ENCODE measurements around the gene TBX18.

The TBX18 gene

GRCh38 chr6:84743616-84744015, 20.8 kb downstream of the TBX18 start:
- DNase-seq, result no peak

DNA sequence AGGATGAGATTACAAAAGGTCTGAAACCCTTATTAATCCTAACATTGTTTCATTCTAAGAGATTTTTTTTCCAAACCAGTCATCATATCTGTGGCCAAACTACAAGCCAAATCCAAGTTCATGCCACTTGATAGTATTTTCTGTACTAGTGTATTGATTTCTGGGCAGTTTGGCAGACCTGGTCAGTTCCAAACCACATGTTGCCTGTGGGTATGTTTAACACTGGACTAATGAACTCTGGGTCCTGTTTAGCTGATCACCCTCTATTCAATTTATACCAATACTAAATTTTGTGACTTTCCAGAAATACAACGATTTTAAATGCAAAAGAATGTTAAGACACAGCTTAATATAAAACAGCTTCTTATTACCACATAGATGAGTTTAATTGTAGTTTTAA, 24.0 kb downstream of the TBX18 start:
- no peak for DNase-seq

DNA sequence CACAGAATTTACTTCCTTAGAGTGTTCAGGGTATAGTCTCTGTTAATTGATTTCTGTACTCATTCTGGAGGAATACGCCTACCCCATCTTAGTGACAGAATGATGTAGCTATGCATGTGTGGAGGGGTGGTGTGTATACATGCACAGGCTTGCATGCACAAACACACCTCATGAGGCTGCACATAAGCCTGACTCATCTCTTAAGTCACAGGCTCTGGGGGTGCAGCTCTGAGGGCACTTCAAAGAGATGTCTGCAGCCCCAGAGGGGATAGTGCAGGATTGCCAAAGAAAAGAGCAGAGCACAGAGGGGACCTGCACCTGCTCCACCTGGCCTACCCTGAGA, 24.6 kb downstream of the TBX18 start:
- DNase-seq, result no peak

DNA sequence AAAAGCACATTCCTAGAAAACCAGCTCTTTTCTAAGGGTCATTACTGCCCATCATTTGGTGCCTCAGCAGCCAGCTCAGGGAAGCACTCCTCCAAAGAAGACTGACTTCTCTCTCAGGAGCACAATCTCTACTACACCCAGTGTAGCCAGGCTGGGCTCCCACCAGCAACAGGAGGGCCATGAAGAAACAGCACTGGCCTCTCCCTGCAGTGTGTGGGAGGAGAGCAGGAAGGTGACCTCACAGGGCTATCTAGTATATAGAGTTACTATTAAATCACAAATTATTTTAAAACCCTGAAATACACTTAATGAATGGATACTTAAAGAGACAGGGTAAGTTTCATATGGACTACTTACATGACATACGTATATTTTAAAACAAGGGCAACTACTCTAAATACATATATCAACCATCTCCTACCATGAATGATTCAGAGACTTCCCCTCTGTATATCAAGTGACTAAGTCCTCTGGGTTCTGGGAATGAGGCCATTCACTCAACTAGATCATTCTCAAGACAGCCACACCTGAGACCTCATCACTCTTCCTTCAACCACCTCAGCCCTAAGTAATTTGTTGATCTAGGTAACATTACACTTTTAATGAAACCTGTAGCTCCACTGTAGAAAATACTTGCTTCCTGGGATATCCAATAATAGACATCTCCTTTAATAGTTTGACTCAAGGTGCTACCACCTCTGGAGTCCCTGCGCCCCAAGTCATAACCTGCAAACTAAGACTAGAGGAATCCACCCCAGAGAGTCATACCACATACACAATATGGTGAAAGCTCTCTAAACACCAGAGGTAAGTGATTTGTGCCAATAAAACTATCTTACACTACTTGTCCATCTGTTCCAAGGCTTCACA, 25.2 kb downstream of the TBX18 start:
- DNase-seq, result no peak

DNA sequence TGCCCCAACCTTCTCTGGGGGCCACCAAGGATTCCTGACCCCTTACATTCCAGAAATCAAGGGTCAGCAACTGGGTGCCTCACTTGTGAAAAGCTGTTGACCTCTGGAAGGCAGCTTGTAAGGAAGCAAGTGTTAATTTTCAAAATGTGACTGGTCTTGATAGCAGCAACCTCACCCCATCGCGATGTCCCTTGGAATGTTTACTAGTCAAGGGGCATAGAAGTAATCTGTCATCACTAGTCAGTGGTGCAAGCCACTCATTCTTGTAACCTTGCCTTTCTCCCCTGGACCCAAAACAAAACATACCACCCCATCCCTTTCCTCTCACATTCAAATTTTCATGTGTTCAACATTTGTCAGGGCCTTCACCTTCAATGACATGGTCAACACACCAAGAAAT, 30.5 kb downstream of the TBX18 start:
- DNase-seq, result no peak

DNA sequence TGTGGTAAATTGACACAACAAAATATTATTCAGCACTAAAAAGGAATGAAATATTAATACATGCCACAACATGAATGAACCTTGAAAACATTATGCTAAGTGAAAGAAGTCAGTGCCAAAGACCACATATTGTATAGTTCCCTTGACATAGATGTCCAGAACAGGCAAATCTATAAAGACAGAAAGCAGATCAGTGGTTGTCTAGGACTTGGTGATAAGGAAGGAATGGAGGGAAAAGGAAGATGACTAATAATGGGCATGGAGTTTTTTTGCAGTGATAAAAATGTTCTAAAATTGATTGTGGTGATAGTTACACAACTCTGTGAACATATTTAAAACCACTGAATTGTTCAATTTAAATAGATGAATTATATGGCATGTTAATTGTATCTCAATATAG, 32.5 kb downstream of the TBX18 start:
- no peak for DNase-seq

- DNase-seq, result no peak
Observed at GRCh38 chr6:84731401-84731800, 33.0 kb downstream of the TBX18 start.

DNA sequence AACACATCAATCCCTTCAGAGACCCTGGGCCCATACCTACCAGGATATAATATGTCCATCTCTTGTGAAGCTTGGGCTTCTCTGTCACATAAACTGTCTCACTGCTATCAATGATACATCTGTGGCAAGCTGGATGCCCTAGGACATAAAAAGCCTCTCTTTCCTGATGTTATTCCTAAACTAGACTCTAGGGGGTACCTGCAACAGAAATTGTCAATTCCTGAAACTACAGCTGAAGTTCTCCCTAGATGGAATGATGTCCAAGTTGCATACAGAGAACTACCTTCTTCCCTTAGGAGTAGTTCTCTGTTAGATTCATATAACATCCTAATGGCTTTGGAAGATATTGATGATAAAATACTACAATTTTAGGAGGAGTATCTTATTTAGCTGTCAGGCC, 35.8 kb downstream of the TBX18 start:
- peak; percentile 18 for DNase-seq

DNA sequence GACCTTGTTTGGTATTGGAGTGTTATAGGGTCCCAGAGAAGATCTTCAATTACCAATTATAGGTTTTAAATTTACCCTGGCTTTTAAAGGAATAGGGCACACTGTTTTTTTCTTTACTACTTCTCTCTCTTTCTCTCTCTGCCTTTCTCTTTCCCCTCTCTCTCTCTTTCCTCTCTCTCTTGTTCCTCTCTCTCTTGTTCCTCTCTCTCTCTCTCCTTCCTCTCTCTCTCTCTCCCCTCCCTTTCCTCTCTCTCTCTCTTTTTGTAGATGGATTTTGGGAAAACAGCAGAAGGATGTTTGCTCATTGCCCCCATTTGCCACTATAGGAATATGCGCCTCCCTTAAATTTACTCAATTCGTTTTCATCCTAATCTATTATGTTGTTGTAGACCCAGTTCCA, 45.2 kb downstream of the TBX18 start:
- DNase-seq, result no peak

- DNase-seq, result no peak
Observed at GRCh38 chr6:84718038-84718955, 46.1 kb downstream of the TBX18 start.

GRCh38 chr6:84709121-84709520, 55.3 kb downstream of the TBX18 start:
- no peak for DNase-seq

- no peak for DNase-seq
Observed at GRCh38 chr6:84707171-84707570, 57.2 kb downstream of the TBX18 start.

GRCh38 chr6:84696166-84696565, 68.2 kb downstream of the TBX18 start:
- DNase-seq, result no peak

- DNase-seq, result no peak
Observed at GRCh38 chr6:84691978-84692623, 72.3 kb downstream of the TBX18 start.

DNA sequence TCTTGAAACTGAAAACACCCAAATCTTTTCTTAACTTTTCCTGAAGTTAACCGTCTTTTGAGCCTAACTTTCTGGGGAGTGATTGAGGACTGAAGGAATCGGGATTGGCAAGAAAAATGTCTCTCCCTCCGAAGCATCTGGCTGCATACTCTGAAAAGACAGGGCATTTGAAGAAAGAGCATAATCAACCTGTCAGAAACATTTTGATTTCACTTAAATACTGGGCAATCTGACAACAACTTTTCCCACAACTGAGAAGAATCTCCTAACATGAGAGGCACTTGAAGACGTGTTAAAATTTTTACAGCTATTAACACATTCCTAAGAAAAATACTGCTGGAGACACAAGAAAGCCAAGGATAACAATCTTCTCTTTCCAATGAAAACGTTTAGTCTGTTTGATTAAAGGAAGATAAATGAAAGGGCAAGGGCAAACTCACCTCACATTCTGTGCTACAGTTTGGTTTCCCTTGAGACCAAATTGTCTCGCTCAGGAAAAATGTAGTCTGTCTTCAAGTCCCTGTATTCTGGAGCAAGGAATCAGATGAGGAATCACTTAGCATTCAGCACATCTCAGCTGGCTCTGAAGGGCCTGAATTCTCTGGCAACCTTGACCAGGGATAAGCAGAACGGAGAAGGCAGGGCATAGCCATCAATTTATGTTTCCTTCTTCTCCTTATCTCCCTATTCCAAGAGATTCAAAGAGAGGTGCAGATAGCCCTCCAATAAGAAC, 76.1 kb downstream of the TBX18 start:
- DNase-seq, result no peak

DNA sequence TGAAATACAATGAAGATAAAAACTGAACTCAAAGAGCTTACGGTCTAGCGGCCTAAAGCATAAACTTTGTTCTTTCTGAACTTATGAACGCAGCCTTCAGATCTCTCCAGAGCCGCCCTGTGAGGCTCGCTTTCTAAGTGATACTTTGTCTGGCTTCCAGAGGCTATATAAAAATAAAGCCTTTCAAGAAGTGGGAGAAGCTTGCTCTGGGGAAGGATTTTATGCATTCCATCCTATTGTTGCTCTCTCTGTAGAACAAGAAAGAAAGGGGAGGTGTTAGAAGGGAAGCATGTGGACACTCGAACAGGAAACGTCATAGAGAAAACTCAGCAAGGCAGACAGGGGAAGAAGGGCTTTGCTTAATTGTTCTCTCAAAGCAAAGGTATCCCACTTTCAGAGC, 77.0 kb downstream of the TBX18 start:
- no peak for DNase-seq

DNA sequence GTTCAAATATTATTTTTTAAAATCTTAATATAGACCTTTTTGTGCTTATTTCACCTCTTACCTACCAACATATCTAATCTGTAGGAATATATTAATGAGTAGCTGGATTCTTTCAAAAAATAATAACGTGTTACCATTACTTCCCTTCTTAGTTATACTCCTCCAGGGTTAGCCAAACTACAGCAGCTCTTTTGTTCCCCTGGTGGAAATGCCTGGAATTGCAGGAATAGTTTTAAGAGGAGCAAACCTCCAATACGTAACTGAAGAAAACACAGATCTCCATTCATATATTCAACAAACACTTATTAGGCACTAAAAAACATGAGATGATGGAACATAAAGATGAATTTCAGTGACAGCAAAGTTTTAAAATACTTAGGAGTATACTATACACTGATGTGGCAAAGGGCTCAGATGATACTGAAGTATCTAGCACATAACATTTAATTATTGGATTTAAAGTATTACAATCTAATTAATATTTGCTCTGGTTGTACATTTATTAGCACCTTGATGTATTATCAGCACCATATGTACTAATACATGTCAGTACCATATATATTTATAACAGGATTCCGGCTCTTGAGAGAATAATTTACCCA, 78.3 kb downstream of the TBX18 start:
- peak; percentile 51 for DNase-seq

DNA sequence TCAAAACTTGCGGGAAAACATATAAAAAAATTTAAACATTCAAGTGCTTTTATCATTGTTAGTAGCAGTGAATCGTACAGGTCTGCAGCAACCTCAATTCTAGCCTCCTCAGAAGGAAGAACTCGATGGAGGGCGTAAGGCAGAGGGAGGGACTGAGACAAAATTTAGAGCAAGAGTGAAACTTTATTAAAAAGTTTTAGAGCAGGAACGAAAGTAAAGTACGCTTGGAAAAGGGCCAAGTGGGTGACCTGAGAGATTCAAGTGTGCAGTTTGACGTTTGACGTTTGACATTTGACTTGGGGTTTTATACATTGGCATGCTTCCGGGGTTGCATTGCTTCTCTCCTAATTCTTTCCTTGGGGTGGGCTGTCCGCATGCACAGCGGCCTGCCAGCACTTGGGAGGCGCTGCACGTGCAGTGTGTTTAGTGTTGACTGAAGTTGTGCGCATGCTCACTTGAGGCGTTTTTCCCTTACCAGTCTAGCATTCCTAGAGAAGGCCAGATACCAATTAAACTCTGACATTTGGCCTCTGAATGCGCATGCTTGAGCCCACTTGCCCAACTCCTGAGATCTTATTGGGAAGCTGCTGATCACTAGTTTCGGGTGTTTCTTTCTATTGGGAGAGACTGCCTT, 82.6 kb downstream of the TBX18 start:
- DNase-seq, result no peak

DNA sequence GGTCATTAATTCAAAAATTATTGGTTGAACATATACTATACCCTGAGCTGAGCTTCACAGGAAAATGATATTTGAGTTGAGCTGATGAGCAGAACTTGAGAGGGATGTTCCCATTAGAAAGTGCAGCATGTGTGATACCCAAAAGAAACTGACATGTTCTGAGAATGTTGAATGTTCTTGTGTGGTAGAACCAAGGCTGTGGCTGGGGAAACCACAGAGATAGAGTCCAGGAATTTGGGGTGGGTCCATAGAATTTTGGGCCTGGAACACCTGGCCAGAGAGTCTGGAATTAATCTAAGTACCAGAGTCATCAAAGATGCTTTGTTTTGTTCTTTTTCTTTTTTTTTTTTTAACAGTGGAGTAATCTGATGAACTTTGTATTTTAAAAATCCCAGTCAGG, 88.7 kb downstream of the TBX18 start:
- no peak for DNase-seq

DNA sequence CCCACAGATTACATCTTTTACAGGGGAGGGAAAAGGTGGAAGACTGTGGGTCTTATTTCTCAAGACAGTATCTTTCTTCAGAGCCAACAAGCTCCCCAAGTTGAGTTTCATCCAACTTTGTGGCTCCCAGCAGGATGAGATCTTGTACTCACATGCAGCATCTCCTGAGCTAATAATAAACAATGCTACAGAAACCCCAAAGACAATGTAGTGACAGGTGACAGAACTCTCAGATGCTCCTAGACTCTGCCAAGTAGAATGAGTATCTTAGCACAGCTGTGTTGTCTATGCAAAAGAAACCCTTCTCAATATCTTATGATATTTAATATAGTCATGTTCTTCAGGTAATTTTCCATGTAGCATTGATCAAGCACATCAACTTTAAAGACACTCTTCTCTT, 90.0 kb downstream of the TBX18 start:
- DNase-seq, result no peak

GRCh38 chr6:84671183-84671582, 93.2 kb downstream of the TBX18 start:
- DNase-seq, result no peak

DNA sequence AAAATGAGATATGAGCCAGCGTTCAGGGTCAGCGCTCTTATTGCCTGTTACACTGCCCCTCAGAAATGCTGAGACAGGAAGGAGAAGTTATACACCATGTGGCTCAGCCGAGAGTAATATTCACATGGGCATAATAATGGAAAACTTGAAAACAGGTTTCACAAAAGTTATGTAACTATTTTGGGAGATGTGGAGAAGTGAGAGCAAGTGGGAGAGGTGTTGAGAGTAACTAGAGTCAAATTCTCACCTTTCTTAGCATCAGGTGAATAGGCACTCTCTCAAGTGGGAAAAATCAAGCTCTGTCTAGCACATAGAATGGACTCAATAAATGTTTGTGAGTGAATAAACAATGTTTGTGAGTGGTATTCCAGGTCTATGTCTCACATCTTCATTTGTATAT, 94.5 kb downstream of the TBX18 start:
- DNase-seq, result no peak

All from hematopoietic multipotent progenitor cell treated with erythropoietin and hydrocortisone succinate and interleukin-3 and kit ligand, for 6 days (in vitro differentiated cells).